A549 (cell line): Measurements from ENCODE around the gene ATP13A3. TPM values are rescaled to one million over a fixed set of nuclear protein-coding genes. Genes with fewer than 3 reads are reported as not detected.

Experiments
- ATAC-seq, 2 experiments: fragments of 200-7000 bp in 1 of 2; fragments of >200 bp in 1 of 2; cut with Nextera tagmentation in 1 of 2; cut with Tn5 transposase in 1 of 2; 3 replicates each; pipeline versions ENCODE4 v1.8.0 to v1.9.1; 2018 to 2020; ENCODE audit warnings: mild to moderate bottlenecking in 1 of 2, moderate library complexity in 1 of 2
- CTCF ChIA-PET: fragments of 300-600 bp; sonication (Branson Sonifier 250); formaldehyde crosslinking; extraction: SDS; loops from one replicate; lab custom pipeline; 2021; ENCODE audit warnings: antibody characterized with exemption, inconsistent platforms; lab: Yijun Ruan, JAX
- POLR2A ChIA-PET: fragments of 350-600 bp; formaldehyde crosslinking; extraction: SDS; loops from one replicate; lab custom pipeline; 2021; ENCODE audit warnings: antibody characterized with exemption, inconsistent platforms; lab: Yijun Ruan, JAX
- DNase-seq, 2 experiments: peaks; one replicate each; pipeline versions ENCODE4 v3.0.0 to v3.0.0-alpha.2; 2011 to 2016; ENCODE audit warnings: low read depth in 1 of 2, low spot score in 1 of 2
- FAIRE-seq: peaks from 2 replicates; lab custom pipeline; 2011; peaks lifted over from hg19 to GRCh38; lab: Jason Lieb, UNC
- H3K27ac ChIP-seq, 2 experiments: fragments of >200 bp; sonication (Bioruptor Twin); formaldehyde crosslinking; 3 replicates each; pipeline ENCODE4 v1.5.1; 2016 to 2017
- H3K4me1 ChIP-seq: fragments of >200 bp; sonication (Bioruptor Twin); formaldehyde crosslinking; 3 replicates; pipeline ENCODE4 v1.6.1; 2016
- H3K4me2 ChIP-seq: fragments of >200 bp; sonication (Bioruptor Twin); formaldehyde crosslinking; 3 replicates; pipeline ENCODE4 v1.6.1; 2016
- H3K4me3 ChIP-seq: fragments of >200 bp; sonication (Bioruptor Twin); formaldehyde crosslinking; 3 replicates; pipeline ENCODE4 v1.5.1; 2016
- H3K9me3 ChIP-seq: fragments of >200 bp; sonication (Bioruptor Twin); formaldehyde crosslinking; 3 replicates; pipeline ENCODE4 v1.6.1; 2016
- BCL3 ChIP-seq: fragments of >200 bp; sonication (Bioruptor Twin); formaldehyde crosslinking; IDR thresholded peaks from 3 replicates; pipeline ENCODE4 v1.6.1; 2016
- BHLHE40 ChIP-seq: IDR thresholded peaks from 2 replicates; pipeline ENCODE4 v1.6.1; 2012; ENCODE audit warnings: low read depth, low read length, inconsistent platforms
- CBX8 ChIP-seq: fragments of 200-600 bp; sonication (generic); IDR thresholded peaks from 2 replicates; pipeline ENCODE4 v1.6.1; 2016
- CEBPB ChIP-seq, 2 experiments: fragments of >200 bp in 1 of 2; sonication (Bioruptor Twin) in 1 of 2; formaldehyde crosslinking in 1 of 2; IDR thresholded peaks; 2 replicates each; pipeline ENCODE4 v1.6.1; 2012 to 2016
- CHD2 ChIP-seq: fragments of 150-350 bp; IDR thresholded peaks from 2 replicates; pipeline ENCODE4 v1.6.1; 2014; ENCODE audit warnings: low read length; ENCODE audit not compliant: partially characterized antibody
- CTCF ChIP-seq: fragments of >200 bp; sonication (Bioruptor Twin); formaldehyde crosslinking; IDR thresholded peaks from 3 replicates; pipeline ENCODE4 v1.5.1; 2016
- EHF ChIP-seq: fragments of 250-450 bp; sonication (Bioruptor Pico); IDR thresholded peaks from 2 replicates; pipeline ENCODE4 v1.5.0; 2020; ENCODE audit warnings: mild to moderate bottlenecking
- EHMT2 ChIP-seq: fragments of 200-600 bp; sonication (generic); IDR thresholded peaks from 2 replicates; pipeline ENCODE4 v1.6.1; 2016; ENCODE audit warnings: antibody characterized with exemption, low read depth, mild to moderate bottlenecking, moderate library complexity
- ELK1 ChIP-seq: fragments of 150-350 bp; IDR thresholded peaks from 2 replicates; pipeline ENCODE4 v1.6.1; 2014; ENCODE audit warnings: low read depth, mild to moderate bottlenecking, low read length
- ESRRA ChIP-seq: fragments of 150-350 bp; IDR thresholded peaks from 2 replicates; pipeline ENCODE4 v1.6.1; 2014; ENCODE audit warnings: mild to moderate bottlenecking, low read length, borderline replicate concordance
- FOSB ChIP-seq: fragments of 250-450 bp; sonication (Bioruptor Pico); IDR thresholded peaks from 2 replicates; pipeline ENCODE4 v1.5.0; 2020; ENCODE audit warnings: mild to moderate bottlenecking, moderate library complexity
- FOSL2 ChIP-seq, 2 experiments: fragments of 450-650 bp in 1 of 2; fragments of >200 bp in 1 of 2; sonication (Bioruptor Twin) in 1 of 2; formaldehyde crosslinking; IDR thresholded peaks; 2 replicates each; pipeline versions ENCODE4 v1.5.0 to v1.6.1; 2016 to 2020; ENCODE audit warnings: mild to moderate bottlenecking in 1 of 2, moderate library complexity in 1 of 2
- HEYL ChIP-seq: fragments of 250-450 bp; sonication (Bioruptor Pico); IDR thresholded peaks from 2 replicates; pipeline ENCODE4 v1.8.0; 2021; ENCODE audit warnings: mild to moderate bottlenecking, moderate library complexity
- HMGXB4 ChIP-seq: fragments of 250-450 bp; sonication (Bioruptor Pico); IDR thresholded peaks from 2 replicates; pipeline ENCODE4 v1.5.0; 2021; ENCODE audit warnings: mild to moderate bottlenecking, moderate library complexity, borderline replicate concordance
- HOXB13 ChIP-seq: fragments of 250-450 bp; sonication (Bioruptor Pico); IDR thresholded peaks from 2 replicates; pipeline ENCODE4 v1.5.0; 2020; ENCODE audit warnings: low read depth, mild to moderate bottlenecking, moderate library complexity
- HOXB5 ChIP-seq: fragments of 250-450 bp; sonication (Bioruptor Pico); IDR thresholded peaks from 2 replicates; pipeline ENCODE4 v1.5.0; 2020; ENCODE audit warnings: mild to moderate bottlenecking, moderate library complexity
- KDM5A ChIP-seq: fragments of 200-600 bp; sonication (generic); IDR thresholded peaks from 2 replicates; pipeline ENCODE4 v1.6.1; 2016; ENCODE audit warnings: antibody characterized with exemption, mild to moderate bottlenecking
- MAX ChIP-seq: IDR thresholded peaks from 2 replicates; pipeline ENCODE4 v1.6.1; 2012
- MYC ChIP-seq: IDR thresholded peaks from 2 replicates; pipeline ENCODE4 v1.6.1; 2012; ENCODE audit warnings: mild to moderate bottlenecking, inconsistent platforms, low read length, improper control_type of control experiment, borderline replicate concordance
- NFE2L2 ChIP-seq: fragments of 150-350 bp; conservative IDR thresholded peaks from 2 replicates; pipeline ENCODE4 v1.6.1; 2014; ENCODE audit warnings: low read length
- NPAS2 ChIP-seq: fragments of 250-450 bp; sonication (Bioruptor Pico); IDR thresholded peaks from 2 replicates; pipeline ENCODE4 v1.8.0; 2022; ENCODE audit warnings: mild to moderate bottlenecking, moderate library complexity, borderline replicate concordance
- NR3C1 ChIP-seq: fragments of >200 bp; sonication (Bioruptor Twin); formaldehyde crosslinking; IDR thresholded peaks from 3 replicates; pipeline ENCODE4 v1.6.1; 2017
- POLR2AphosphoS2 ChIP-seq: conservative IDR thresholded peaks from 2 replicates; pipeline ENCODE4 v1.6.1; 2012; ENCODE audit warnings: low read length, improper control_type of control experiment, inconsistent platforms
- RAD21 ChIP-seq, 2 experiments: fragments of >200 bp in 1 of 2; sonication (Bioruptor Twin) in 1 of 2; formaldehyde crosslinking in 1 of 2; IDR thresholded peaks in 1 of 2; conservative IDR thresholded peaks in 1 of 2; 2 replicates in 1 of 2; 3 replicates in 1 of 2; pipeline ENCODE4 v1.6.1; 2012 to 2018; ENCODE audit warnings: inconsistent platforms in 1 of 2
- RCOR1 ChIP-seq: fragments of 150-350 bp; IDR thresholded peaks from 2 replicates; pipeline ENCODE4 v1.6.1; 2014; ENCODE audit warnings: antibody characterized with exemption, low read length, low read depth
- RFX5 ChIP-seq: fragments of 450-650 bp; IDR thresholded peaks from 2 replicates; pipeline ENCODE4 v1.7.1; 2014; ENCODE audit warnings: antibody characterized with exemption, mild to moderate bottlenecking, moderate library complexity
- SMC3 ChIP-seq: fragments of >200 bp; sonication (Bioruptor Twin); formaldehyde crosslinking; IDR thresholded peaks from 3 replicates; pipeline ENCODE4 v1.6.1; 2018; ENCODE audit warnings: inconsistent platforms
- SREBF2 ChIP-seq: fragments of 450-650 bp; IDR thresholded peaks from 2 replicates; pipeline ENCODE4 v1.6.1; 2014; ENCODE audit warnings: mild to moderate bottlenecking, moderate library complexity
- TFCP2L1 ChIP-seq: fragments of 250-450 bp; sonication (Bioruptor Pico); IDR thresholded peaks from 2 replicates; pipeline ENCODE4 v1.5.0; 2021; ENCODE audit warnings: mild to moderate bottlenecking
- ZSCAN20 ChIP-seq: fragments of 250-450 bp; sonication (Bioruptor Pico); IDR thresholded peaks from 2 replicates; pipeline ENCODE4 v1.8.0; 2022; ENCODE audit warnings: mild to moderate bottlenecking, moderate library complexity
- WGBS: methylation state at CpG from one replicate; pipeline ENCODE4 v1.1.6; 2017; ENCODE audit errors: missing lambda C conversion rate; 5-methylcytosine and 5-hydroxymethylcytosine counted together
- polyA plus RNA-seq, 4 experiments: library from polyadenylated mRNA; depleted of rRNA in 3 of 4; stranded (reverse); fragments of >200 nt; fragmentation: RNase III in 1 of 4; extraction: RNeasy Plus Mini Kit Qiagen cat#74134 plus additional on column Dnase treatment in 1 of 4; gene quantifications; 2 replicates in 3 of 4; 3 replicates in 1 of 4; pipeline ENCODE4 v1.2.3, GENCODE V29; 2011 to 2017

Gene ATP13A3
- polyA plus RNA-seq, 2 of the 4 experiments (the other 2 are of a cell fraction), result 63.6 to 102 TPM

- TF ChIP-seq TFCP2L1 (CRISPR knock-in tag) (no peak), MAX (no peak), FOSB (CRISPR knock-in tag) (no peak), HOXB13 (no peak)
These were observed 100.2 kb downstream of the ATP13A3 start (continued) for GRCh38 chr3:194386648-194387047.

- no peak for FAIRE-seq
- peaks cover 7% of the 10 kb centered on the region; the same call in 1 of the 3 replicates for H3K4me1 ChIP-seq
- TF ChIP-seq ESRRA (no peak), BHLHE40 (no peak), POLR2AphosphoS2 (no peak), BCL3 (no peak), EHMT2 (no peak), HOXB5 (CRISPR knock-in tag) (no peak), TFCP2L1 (CRISPR knock-in tag) (no peak), SMC3 (no peak), CHD2 (no peak), NPAS2 (CRISPR knock-in tag) (no peak), EHF (CRISPR knock-in tag) (no peak), CBX8 (no peak), RAD21 (conservative IDR thresholded peaks at IDR 0.05 in 1 of 2, IDR thresholded peaks at IDR 0.05 in 1 of 2) (no peak), CEBPB (IDR thresholded peaks at IDR 0.05) (no peak)
- TF ChIP-seq, all 56 proteins: peak for 0
- ATAC-seq, result no peak
- WGBS, result 92% methylated on average over 15 of the region's 15 CpGs
- Histone ChIP-seq H3K27ac (no peak overlapping the region), H3K4me3 (no peak overlapping the region), H3K4me2 (no peak overlapping the region), H3K9me3 (peaks cover 8% of the 10 kb centered on the region; the same call in 1 of the 3 replicates)
- DNase-seq, result no peak
- ChIA-PET CTCF (interaction anchor here (0.9 kb wide), 1 partner anchor 42 kb away, joined by 4 read pairs; no protein-coding TSS in a partner anchor), POLR2A (no interaction called here)
These were observed 100.7 kb downstream of the ATP13A3 start for GRCh38 chr3:194386066-194386465.

- Histone ChIP-seq H3K9me3 (no peaks in the 10 kb centered on the region), H3K4me1 (peaks cover 7% of the 10 kb centered on the region; the same call in 1 of the 3 replicates)
- 83% methylated on average over 6 of the region's 12 CpGs for WGBS
- TF ChIP-seq NR3C1 (no peak), BCL3 (no peak), ELK1 (no peak), NFE2L2 (no peak), HMGXB4 (no peak), ZSCAN20 (no peak), KDM5A (no peak), CTCF (no peak), FOSL2 (IDR thresholded peaks at IDR 0.05) (no peak), FOSL2 (CRISPR knock-in tag; IDR thresholded peaks at IDR 0.05) (no peak), HEYL (CRISPR knock-in tag) (no peak), RCOR1 (no peak), SREBF2 (no peak), MYC (no peak), RFX5 (no peak), CEBPB (IDR thresholded peaks at IDR 0.05) (no peak)
- TF ChIP-seq, all 56 proteins: peak for 0
- no peak for DNase-seq
- ATAC-seq, result no peak
- CTCF ChIA-PET, result no interaction called here
- FAIRE-seq, result no peak
- no peak overlapping the region for H3K4me2 ChIP-seq
- POLR2A ChIA-PET, result no interaction called here
- H3K27ac ChIP-seq, result no peak overlapping the region
- no peak overlapping the region for H3K4me3 ChIP-seq
These were observed 102.2 kb downstream of the ATP13A3 start for GRCh38 chr3:194384569-194385001.
